GM19438 (cell line): Measurements from ENCODE around the gene PHAF1.

Experiments
- ATAC-seq: cut with Tn5 transposase; IDR thresholded peaks from one replicate; pipeline ENCODE4 v1.9.1; 2021; ENCODE audit warnings: low read depth; ENCODE audit not compliant: unreplicated experiment

PHAF1 gene

DNA sequence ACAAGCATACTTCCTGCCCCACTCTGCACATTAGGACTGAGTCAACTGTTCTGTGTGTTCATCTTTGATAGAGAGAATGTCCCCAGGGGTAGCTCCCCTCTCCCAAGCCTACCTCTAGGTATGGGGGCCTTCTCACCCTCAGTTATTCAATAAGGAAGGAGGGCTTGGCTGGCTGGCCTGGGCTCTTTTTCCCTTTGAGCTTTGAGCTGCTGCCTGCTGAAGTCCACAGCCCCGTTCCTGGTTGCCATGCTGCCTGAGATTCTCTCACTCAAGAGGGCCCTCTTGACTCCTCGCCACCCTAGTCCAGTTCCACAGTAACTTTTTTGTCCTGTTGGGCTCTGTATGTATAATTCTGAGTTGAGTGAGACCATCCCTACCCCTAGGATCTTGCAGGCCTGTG lies 36.0 kb downstream of the PHAF1 start:
- ATAC-seq, result no peak

DNA sequence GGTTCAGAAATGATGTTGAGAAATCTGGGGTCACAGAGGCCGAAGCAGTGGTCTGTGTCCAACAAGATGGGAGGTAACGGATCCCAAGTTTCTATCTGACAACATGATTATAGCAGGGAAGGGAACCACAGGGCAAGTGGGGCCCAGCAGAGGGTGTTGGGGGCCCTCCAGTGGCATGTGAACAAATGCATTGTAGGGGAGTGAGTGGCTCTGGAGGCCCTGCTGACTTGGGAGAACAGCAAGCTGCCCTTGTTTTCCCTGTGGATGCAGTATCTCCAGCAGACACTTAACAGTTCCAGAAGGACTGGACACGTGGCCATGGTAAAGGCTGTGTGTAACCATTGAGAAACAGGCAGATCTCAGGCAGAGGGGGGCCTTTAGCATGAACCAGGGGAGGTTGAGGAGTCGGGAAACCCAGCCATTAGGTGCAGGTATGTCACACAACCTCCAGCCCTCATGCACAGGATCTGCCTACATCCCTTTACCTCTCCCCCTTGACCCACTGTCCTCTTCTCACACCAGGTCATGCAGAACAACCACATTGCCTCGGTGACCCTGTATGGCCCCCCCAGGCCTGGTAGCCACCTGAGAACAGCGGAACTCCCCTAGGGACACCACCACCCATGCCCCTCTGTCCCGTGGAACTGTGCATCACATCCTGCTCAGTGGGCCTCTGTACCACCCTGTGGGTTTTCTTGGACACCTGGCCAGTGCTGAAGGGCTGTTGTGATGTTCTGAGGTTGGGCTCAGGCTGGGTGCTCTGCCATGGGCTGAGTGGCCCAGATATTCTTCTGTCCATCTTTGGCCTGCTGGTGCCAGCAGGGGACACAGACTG lies 37.0 kb downstream of the PHAF1 start:
- ATAC-seq, result no peak

DNA sequence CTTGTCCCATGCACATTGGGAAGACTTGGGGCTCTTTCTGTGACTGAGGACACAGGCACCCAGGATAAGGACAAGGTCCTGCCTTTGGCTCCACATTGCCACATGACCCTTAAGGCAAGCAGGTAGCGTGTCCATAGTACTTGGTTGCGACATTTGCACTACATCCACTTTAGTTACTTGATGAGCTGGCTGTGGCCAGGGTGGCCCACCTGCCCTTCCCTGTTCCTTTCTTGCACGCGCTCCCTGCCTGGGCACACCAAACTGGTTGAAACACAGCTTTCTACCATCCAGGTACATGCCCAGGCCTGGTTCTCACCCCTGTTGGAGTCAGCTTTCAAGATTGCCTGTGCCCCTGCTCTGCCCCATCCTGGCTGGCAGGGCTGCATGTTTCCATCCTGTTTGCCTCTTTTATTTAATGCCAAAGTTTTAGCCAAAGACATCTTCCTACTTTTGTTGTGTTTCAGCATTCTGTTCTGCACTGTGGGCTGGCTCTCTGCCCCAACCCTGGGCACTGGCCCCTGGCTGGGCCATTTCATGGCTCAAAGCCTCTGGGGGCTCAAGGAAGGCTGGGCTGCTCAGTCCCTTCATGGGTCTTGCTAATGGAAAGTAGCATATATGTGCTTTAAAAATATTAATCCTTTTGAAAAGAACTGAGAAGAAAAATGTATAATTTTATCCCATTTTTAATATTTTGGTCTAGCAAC lies 37.8 kb downstream of the PHAF1 start:
- ATAC-seq, result no peak

DNA sequence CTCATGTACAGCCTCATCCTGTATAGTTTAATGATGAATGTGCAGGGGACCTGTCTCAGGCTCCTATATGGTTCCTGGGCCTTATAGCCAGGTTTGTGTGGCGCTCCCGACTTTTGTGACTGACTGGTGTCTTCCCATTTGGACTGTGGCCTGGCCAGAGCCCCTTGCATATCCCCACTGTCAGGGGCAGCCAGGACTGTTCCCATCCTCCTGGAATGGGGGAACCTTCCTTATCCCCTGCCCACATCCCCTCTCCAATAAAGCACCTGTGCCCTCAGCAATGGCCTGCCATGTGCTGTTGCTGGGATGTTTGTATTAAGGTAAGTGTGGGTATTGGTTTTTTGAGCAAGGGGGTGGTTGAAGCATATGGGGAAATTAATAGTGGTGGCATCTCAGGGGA lies 38.5 kb downstream of the PHAF1 start:
- no peak for ATAC-seq

DNA sequence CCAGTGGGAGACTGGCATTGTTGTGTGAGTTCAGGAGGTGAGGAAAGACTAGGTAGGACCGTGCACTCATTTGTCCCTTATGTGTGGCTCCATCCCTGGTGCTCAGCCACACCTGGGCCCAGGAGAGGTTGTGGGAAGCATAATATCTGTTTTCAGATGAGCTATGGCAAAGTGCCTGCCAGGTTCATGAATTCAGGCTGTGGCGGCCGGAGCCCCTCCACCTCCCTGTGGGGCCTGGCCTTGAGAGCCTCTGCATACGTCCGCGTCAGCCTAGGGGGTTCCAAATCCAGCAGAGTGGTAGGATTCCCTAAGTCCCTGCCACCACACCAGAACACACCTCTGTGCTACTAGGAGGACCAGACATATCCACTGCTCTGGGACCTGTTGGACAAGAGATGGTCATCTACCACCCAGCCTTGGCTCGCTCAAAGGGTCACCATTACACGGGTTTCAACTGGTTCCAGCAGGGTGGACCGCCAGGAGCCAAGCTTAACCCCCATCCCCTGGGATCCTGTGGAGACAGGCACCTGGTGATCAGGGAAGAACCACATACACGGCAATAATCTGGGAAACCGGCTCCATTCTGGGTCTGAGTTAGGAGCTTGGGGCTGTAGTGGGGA lies 39.0 kb downstream of the PHAF1 start:
- ATAC-seq, result no peak

DNA sequence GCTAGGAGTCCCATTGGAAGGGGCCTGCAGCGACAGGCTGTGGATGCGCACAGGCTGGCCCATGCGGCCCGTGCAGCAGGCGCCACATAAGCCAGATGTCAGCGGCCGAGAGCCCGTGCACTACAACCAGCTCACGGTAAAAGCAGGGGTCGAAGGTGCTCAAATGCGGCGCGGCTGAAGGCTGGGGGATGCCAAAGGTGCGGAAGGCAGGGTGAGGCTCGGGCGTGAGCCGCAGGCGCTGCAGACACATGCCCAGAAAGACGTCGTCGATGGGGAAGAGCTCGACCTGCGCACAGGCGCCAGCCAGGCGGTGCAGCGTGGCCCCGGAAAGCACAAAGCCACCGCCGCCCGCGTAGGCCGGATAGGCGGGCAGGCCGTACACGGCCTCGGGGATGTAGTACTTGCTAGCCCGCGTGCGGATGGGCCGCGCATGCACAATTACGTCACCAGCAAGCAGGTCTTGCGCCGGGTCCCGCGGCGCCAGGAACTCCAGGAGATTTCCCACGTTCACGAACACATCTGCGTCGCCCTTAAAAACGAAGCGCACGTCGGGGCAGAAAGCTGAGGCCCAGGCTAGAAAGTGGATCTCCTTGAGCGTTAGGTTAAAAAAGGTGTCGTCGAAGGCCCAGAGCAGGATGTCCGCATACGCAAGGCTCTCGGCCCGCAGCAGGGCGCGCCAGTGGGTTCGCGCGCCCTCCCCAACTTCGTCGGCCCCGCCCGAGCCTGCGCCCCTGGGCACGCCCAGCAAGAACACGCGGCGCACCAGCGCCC lies 39.7 kb downstream of the PHAF1 start:
- no peak for ATAC-seq

DNA sequence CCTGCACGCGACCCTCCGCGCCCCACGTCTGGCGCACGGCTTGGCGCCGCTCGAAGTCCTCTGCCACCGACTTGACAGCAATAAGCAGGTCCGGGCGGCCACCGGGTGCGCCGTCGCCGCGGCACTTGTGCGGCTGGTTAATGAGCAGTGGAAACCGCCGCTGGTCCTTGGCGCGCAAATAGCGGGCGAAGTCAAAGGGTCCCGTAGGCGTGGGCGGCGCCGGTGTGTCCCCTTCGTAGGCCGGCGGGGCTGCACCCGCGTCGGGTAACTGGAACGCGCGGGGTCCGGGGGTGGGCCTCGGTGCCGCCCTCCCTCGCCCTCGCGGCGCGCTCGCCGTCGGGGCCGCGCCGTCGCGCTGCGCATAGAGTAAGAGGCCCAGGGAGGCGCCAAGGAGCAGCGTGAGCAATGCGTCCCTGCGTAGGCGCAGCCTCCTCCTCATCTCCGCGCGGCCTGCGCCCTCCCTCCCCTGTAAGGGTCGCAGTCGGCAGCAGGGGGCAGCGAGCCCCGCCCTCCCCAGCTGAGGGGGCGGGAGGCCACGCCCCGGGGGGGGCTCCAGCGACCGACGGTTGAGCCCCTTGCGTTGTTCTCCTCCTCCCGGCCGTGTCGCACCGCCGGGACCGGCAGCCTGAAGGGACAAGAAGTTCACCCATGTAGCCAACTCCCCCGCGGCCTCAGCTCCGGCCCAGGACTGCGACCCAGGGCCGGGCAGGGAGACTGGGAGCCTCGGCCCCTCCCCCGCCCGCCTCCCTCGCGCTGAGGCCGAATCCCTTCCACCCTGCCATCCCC lies 40.5 kb downstream of the PHAF1 start:
- peak; percentile 44 for ATAC-seq

DNA sequence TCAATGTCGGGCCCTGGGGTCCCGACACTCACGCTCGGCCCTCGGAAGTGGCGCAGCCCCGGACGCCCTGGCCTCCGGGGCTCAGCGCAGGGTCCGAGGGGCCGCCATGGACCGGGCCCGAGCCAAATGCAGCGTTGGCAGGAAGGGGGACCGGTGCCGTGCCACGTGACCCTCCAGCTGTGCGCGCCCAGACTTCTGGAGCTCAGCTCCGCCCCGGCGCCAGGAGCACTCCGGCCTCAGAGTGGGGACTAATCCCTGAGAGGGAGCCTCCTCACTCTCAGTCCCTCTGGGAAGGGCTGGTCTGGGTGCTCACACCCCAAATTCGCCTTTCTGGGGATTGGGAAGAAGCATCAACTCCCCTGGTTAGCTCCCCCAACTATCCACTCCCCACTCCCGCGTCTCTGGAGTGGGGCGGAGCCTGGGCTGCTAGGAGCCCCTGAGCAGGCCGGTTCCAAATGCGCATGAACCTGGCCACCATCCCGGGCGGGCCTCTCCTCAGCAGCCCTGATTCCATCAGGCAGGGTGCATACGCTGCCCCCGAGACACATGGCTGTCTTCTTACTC lies 41.2 kb downstream of the PHAF1 start, which contains the start of gene B3GNT9:
B3GNT9 (minus strand) TSS at position 166 of the 564 bp plus-strand sequence. CDS start 513 bp downstream, outside the sequence.
- ATAC-seq, result peak; percentile 68

DNA sequence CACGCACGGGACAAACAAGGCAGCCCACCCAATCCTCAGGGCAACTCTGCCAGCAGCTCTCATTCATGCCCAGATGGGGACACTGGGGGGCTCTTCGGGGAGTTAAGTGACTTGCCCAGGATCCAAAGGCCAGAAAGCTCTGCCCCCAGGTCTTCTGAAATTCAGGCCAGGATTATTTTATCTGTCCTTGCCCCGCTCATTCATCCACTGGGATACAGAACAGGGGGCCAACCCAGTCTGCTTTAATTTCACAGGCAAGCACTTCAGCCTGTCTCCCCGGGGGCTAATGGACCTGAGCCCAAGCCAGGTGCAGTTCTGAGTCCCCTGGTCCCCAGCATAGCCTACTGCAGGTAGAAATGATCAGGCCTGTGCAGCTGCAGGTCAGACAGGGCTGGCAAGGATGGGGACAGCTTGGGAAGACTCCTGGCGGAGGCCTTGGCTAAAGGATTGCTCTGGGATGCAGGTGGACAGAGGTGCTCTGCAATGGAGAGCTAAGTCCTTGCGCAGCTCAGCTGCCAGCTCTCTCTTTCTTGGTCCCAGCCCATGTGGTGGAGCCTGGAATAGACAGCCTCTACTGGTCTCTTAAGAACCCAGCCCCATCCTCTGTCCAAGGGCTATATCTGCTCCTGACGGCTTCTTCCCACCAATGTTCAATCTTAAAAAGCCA lies 41.8 kb downstream of the PHAF1 start:
- ATAC-seq, result no peak

DNA sequence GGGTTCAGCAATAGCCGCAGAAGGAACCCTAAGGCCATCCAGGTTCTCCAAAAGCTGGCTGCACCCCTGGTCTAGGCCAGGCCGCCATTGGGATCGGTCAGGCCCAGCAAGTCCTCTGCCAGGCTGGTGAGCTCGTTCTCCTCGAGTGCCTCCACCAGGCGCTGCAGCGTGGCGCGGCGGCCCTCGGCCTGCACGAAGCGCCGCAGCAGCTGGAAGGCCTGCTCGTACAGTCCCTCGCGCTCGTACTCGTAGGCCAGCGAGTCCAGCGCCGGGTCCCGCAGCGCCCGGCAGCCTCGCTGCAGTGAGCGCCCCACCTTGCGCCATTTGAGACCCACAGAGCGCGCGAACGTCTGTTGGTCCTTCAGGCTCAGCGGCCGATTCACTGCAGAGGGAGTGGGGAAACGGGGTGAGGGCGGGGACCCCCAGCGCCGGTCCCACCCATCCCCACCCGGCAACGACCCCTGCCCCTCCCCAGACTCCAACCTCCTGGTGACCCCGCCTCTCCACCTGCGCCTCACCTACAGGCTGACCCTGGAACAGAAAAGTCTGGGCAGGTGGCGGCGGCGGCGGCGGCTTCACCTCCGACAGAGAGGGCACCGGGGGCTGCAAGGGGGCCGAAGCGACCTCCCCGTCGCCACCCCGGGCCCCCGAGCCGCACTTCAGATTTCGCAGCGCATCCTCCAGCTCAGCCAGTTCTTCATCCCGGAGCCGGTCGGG lies 45.0 kb downstream of the PHAF1 start:
- ATAC-seq, result no peak

DNA sequence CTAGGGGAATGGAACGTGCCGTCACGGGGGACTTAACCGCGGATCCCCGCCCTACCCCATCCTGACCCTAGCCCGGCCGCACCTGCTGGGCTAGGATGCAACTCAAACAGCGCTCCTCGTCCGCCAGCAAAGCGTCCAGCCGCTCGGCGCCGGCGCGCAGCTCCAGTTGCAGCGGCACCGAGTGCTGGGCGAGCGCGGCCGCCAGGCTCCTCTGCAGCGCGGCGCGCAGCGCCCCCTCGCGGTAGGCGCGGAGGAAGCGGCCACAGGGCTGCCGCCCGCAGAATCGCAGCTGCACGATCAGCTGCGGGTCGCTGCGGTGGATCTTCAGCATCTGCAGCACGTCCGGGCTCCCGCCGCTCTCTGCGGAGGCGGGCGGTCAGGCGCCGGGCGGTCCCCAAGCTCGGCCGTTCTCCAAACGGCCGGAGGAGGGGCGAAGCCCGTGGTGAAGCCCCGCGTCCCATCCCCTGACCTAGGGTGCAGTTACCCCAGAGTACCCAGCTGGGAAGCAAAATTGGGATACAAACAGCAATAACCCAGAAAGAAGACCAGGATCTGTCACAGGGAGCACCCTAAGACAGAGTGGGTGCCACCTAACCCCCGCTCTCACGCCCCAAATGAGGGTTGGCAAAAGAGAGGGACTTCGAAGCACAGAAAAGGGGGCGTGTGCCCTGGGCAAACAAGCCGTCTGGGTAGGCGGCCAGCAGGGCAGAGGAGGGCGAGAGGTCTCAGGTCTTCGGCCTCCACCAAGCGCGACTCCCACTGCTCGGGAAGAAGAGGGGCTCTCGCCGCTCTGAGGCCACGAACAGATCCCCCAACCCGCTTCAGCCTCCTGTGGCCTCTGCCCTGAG lies 45.8 kb downstream of the PHAF1 start:
- no peak for ATAC-seq

DNA sequence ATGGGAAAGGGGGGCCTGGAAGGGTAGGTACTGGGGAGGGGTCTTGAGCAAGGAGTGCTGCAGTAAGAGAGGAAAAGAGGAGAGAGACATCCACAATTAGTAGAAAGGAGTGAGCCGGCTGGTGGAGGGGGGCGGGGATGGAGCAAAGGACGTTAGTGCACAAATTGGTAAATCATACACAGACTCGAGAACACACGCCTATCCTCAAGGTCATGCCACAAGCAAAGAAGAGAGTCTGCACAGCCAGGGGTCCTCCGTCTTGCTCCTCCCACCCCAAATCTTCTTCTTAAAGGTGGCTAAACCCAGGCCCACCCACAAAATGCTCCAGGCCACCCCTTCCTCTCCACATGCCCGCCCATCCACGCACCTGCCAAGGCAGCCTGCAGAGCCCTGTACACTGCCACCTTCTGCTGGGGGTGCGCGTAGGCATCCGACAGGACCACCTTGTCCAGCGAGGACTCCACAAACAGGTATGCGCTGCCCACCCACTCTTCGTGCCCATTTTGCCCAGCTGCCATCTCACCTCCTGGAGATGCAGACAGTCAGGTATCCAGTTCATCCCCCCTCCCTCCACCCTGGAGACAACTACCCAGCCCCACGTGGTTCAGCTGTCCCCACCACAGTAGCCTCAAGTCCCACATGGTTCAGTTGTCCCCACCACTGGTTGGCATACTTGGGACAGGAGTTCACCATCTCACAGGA lies 46.6 kb downstream of the PHAF1 start:
- no peak for ATAC-seq

DNA sequence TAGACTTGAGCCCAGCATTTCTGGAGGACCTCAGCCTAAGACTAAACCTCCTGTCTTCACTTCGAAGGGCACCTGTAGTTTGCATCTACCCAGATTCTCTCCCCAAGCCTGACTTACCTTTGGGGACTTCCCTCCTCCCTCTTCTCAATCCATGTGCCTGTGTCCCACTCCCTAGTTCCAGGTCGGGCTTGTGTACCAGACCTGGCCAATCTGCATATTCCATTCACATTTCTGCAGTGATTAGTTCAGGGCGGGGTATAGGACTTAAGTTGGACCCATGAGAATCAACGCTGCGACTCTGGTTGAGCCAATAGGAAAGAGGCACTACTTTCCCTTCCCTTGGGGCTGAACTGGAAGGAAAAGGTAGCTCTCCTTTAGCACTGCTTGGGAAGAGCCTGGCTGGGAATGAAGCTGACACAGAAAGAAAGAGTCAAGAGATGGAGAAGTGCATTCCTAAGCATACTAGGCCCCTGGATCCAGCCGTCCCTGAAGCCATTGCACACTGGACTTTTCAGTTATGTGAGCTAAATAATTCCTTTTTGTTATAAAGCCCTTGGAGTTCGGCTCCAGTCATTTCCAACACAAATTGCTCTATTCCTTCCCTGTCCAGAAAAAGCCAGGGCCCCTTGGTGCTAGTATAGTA lies 47.5 kb downstream of the PHAF1 start:
- no peak for ATAC-seq

DNA sequence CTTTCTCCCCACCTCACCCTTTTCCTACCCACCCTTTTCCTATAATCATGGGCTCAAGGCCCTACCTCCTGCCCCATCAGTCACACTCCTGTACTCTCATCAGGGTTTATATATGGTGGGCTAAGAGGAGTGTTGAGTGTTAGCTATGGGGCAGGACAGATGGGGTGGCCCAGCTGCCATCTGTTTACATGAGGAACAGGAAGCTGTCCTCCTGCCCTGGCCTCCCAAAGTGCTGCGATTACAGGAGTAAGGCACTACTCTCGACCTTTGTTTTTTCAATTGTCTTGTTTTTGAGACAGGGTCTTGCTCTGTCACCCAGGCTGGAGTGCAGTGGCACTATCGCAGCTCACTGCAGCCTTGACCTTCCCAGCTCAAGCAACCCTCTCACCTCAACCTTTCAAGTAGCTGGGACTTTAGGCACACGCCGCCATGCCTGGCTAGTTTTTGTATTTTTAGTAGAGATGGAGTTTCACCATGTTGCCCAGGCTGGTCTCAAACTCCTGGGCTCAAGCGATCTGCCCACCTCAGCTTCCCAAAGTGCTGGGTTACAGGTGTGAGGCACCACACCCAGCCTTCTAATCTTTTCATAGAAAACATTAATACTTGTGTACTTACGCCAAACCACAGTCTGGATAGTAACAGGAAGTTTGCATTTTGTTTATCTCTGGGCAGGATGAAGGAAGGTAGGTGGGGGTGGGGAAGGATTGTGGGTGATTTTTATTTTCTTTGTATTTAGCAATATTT lies 48.3 kb downstream of the PHAF1 start:
- no peak for ATAC-seq

DNA sequence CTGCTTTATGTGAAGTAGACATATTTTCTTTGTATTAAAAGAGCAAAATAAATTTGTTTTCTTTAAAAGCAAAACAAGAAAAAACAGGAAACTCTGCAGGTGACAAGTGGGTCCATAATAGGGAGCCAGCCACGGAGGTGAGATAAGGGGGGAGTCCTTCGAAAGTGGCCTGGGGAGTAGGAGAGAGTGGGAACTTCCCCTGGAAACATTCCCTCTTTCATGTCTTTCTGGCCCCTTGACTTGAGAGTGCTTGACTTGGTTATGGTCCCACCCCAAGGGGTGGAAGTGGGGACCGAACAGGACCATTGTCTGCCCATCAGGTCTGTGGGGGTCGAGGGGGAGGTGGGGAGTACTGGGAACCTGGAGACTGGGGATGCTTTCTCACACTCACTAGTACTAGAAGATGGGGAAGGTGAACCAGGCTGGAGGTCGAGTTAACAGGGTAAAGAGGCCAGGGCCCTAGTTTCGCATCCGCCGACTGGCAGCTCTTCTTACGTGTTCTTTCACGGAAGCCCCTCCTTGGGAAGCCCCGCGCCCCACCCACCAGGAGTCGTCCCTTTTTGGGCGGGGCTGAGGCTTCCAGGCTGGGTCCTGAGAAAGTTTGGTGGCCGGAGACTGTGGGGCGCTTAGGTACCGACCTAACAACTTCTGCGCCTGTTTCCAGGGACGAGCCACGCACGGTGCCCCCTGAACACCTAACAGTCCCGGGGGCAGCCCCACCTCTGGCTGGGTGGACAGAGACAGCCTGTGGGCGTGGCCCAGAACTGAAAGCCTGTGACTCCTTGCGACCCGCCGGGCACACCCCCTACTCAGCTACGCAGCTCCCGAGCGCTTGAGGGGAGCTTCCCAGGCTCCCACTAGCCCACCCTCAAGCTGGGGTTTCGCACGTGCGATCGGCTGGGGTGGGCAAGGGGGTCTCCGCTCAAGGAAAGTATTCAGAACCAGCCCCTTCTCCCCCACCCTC lies 49.2 kb downstream of the PHAF1 start:
- ATAC-seq, result peak; percentile 38
